ENCODE results near the gene SLC19A1.
"Not testable (repeated sequence)": the region's sequence is repeated elsewhere in the genome, so short reads cannot be mapped to it uniquely, and the experiment has no call there.

The SLC19A1 gene

DNA sequence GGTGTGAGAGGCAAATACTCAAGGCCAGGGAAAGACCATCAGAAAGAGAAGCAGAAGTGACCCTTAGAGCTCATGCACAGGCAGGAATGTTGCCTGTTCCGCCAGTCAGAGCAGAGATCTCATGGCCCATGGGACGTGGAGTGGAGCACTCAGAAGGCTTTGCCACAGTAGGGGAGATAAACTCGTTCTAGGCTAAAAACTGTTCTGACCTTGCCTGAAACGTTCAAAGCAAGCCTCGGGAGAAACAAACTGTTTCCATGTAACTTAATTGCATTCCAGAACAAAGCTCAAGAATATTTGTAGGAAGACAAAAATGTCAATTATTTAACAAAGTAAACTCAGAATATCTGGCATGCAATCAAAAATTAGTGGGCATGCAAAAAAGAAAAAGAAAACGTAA, 20.7 kb upstream of the SLC19A1 start:
- no peak overlapping the region for H3K4me3 ChIP-seq
- no peaks in the 10 kb centered on the region for H3K9me3 ChIP-seq
- peaks cover 0 to 44% of the 10 kb centered on the region in 2 donors for H3K27me3 ChIP-seq
- H3K36me3 ChIP-seq: no peaks in the 10 kb centered on the region
- no peaks in the 10 kb centered on the region for H3K4me1 ChIP-seq
- no peak for DNase-seq
- intact Hi-C loops (cut with DNase I; ENCODE audit: low total_unique reads): no loop called here
- H3K27ac ChIP-seq: no peak overlapping the region
- TF ChIP-seq, protein P1, sequence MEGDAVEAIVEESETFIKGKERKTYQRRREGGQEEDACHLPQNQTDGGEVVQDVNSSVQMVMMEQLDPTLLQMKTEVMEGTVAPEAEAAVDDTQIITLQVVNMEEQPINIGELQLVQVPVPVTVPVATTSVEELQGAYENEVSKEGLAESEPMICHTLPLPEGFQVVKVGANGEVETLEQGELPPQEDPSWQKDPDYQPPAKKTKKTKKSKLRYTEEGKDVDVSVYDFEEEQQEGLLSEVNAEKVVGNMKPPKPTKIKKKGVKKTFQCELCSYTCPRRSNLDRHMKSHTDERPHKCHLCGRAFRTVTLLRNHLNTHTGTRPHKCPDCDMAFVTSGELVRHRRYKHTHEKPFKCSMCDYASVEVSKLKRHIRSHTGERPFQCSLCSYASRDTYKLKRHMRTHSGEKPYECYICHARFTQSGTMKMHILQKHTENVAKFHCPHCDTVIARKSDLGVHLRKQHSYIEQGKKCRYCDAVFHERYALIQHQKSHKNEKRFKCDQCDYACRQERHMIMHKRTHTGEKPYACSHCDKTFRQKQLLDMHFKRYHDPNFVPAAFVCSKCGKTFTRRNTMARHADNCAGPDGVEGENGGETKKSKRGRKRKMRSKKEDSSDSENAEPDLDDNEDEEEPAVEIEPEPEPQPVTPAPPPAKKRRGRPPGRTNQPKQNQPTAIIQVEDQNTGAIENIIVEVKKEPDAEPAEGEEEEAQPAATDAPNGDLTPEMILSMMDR (IDR thresholded peaks at IDR 0.05): no peak

DNA sequence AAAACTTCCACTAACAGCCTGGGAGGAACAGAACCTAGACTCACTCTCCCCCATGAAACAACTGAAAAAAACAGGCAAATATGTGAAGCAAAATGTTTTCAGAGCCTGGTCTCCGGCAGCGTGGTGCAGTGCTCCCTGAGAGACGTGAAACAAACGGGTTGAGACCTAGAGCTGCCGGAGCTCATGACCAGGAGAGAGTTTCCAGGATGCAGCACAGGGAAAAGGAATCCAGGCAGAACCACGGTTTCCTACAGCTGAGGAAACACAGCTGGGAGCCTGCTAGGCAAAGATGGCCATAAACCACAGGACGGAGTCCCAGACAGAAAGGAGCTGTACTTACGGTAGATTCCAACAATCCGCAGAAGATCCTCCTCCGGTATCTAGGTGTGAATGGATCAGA, 20.2 kb upstream of the SLC19A1 start:
- TF ChIP-seq, protein P1 (IDR thresholded peaks at IDR 0.05): no peak
- no peaks in the 10 kb centered on the region for H3K4me1 ChIP-seq
- peak in 1 of 2 donors; percentile 16 for DNase-seq
- H3K27me3 ChIP-seq: peaks cover 0 to 44% of the 10 kb centered on the region in 2 donors
- H3K27ac ChIP-seq: no peak overlapping the region
- intact Hi-C loops (cut with DNase I; ENCODE audit: low total_unique reads): no loop called here
- H3K36me3 ChIP-seq: no peaks in the 10 kb centered on the region
- no peaks in the 10 kb centered on the region for H3K9me3 ChIP-seq
- H3K4me3 ChIP-seq: no peak overlapping the region

DNA sequence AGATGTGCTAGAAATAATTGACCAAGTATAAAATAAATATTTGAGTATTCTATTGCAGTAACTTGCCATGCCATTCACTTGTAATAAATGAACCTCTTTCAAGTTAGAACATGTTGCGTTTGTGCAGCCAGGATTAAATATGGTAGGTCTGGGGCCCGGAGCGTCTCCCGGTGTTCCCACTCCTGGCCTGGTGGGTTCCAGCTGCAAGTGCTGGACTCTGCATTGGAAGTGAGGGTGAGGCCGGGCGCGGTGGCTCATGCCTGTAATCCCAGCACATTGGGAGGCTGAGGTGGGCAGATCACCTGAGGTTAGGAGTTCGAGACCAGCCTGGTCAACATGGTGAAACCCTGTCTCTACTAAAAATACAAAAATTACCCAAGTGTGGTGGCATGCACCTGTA, 19.0 kb upstream of the SLC19A1 start:
- H3K4me3 ChIP-seq; intact Hi-C loops (cut with DNase I; ENCODE audit: low total_unique reads); H3K27ac ChIP-seq; H3K36me3 ChIP-seq; H3K9me3 ChIP-seq; H3K4me1 ChIP-seq: not testable (repeated sequence)
- H3K27me3 ChIP-seq: peaks cover 0 to 52% of the 10 kb centered on the region in 2 donors
- DNase-seq: peak; percentile 12 to 23

DNA sequence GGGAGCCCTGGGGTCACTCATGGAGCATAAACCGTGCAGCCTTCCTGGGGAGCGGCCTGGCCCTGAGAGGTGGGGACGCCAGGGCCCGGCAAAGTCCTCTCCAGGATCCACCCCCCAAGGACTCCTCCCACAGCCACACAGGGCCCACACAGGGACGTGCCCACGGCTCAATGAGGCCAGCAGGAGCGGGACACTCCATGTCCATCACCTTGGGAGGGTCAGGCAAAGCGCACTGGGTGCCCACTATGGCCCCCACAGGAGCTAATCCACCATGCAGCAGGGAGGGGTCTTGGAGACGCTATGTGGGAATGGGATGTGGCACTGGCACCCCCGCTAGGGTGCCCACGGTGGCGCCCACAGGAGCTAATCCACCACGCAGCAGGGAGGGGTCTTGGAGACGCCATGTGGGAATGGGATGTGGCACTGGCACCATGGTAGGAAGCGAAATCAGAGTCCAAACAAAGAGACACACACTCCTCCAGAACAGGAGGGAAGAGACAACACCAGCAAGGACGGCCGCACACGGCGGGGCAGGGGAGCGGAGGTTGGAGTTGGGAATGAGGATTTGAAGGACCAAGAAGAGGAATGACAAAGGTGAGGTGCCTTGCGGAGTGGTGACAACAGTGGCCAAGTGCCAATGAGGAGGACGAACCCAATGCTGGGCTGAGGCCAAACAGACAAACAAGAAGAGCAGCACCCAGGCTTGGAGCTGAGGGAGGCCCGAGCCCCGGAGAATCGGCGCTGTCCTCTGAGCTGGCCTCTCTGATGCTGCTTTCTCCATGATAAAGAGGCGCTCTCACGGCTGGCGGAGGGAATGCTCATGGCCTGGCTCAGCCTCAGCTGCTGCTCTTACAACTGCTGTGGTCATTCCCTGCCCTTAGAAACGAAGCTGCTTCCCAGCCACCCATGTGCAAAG, 18.1 kb upstream of the SLC19A1 start:
- Histone ChIP-seq H3K27me3 (peaks cover 0 to 57% of the 10 kb centered on the region in 2 donors), H3K4me3 (no peak overlapping the region), H3K4me1 (peaks cover 0 to 9% (median 5%) of the 10 kb centered on the region in 4 donors), H3K36me3 (no peaks in the 10 kb centered on the region), H3K9me3 (no peaks in the 10 kb centered on the region), H3K27ac (no peak overlapping the region)
- TF ChIP-seq, protein P1 (IDR thresholded peaks at IDR 0.05): no peak
- intact Hi-C loops (cut with DNase I; ENCODE audit: low total_unique reads): no loop called here
- DNase-seq: peak; percentile 9 to 60

DNA sequence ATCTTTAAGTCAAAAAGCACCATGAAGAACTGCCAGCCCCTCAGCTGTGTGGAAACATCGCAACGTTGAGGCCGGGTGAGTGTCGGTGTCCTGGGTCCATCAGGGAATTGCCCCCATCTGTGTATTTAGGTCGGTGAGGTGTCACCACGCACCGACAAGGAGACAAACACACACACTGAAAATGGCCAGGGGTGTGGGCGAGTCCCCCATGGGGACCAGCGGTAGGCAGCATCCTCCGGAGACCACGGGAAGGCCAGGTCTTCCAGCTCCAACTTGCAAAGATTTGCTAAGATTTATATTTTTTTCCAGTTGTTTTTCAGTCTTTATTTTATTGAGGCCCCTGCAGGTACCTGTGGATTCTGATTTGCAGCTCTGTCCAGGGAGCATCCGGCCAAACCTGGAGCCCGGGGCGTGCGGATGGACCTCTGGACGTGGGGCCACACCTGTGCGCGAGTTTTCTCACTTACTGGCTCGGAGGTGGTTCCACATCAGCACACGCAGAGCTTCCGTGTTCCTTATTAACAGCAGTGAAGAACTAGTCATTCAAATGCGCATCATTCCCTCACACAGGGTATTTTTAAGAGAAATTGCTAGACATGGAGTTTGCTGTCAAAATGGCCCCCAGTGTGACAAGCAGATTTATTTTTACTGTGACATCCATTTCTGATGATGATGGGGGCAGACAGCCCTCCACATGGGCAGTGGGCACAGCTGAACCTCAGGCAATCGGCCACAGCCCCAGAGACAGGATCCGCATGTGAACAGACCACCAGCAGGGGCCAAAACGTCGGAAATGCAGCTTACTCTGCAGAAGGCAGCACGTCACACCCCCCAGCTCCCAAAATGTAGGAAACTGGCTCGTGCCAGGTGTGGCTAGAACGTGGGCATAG, 17.2 kb upstream of the SLC19A1 start:
- TF ChIP-seq, protein P1 (IDR thresholded peaks at IDR 0.05): no peak
- Histone ChIP-seq H3K27ac (no peak overlapping the region), H3K4me1 (peaks cover 0 to 11% (median 6%) of the 10 kb centered on the region in 4 donors), H3K9me3 (no peaks in the 10 kb centered on the region), H3K36me3 (no peaks in the 10 kb centered on the region), H3K27me3 (peaks cover 0 to 58% of the 10 kb centered on the region in 2 donors), H3K4me3 (no peak overlapping the region)
- intact Hi-C loops (cut with DNase I; ENCODE audit: low total_unique reads): loop anchor here (5.0 kb wide), 3 partner anchors 38 to 363 kb away; no protein-coding TSS in a partner anchor
- DNase-seq: peak; percentile 14 to 40

All from tibial artery (tissue), 4 donors.